Measurements from ENCODE around the gene NAPA. TPM values are rescaled to one million over a fixed set of nuclear protein-coding genes. Genes with fewer than 3 reads are reported as not detected.

Gene NAPA
- total and polyA plus RNA-seq, 2 of the 13 experiments (the other 11 are each of a cell fraction or from before 2014, with no cell fraction given) = 32.6 to 65.9 TPM

GRCh38 chr19:47444388-47444821 is 70.5 kb downstream of the NAPA start (continued):
- TF ChIP-seq SNAPC2 (CRISPR knock-in tag; IDR thresholded peaks at IDR 0.05) (no peak), ZNF737 (CRISPR knock-in tag; IDR thresholded peaks at IDR 0.05; ENCODE audit: borderline replicate concordance) (no peak), RXRA (CRISPR knock-in tag; IDR thresholded peaks at IDR 0.05) (no peak), ZNF563 (CRISPR knock-in tag; IDR thresholded peaks at IDR 0.05) (peak; percentile 45; the same call in 1 of the 2 replicates), REPIN1 (CRISPR knock-in tag; IDR thresholded peaks at IDR 0.05; ENCODE audit: borderline replicate concordance, low read depth) (no peak), ZNF775 (CRISPR knock-in tag; IDR thresholded peaks at IDR 0.05; ENCODE audit: borderline replicate concordance) (no peak), RARA (CRISPR knock-in tag; IDR thresholded peaks at IDR 0.05) (0 out of 2 replicates have a peak, but pooled peaks have one; percentile 41), ZNF296 (CRISPR knock-in tag; conservative IDR thresholded peaks at IDR 0.05) (0 out of 2 replicates have a peak, but pooled peaks have one; percentile 51), ZNF580 (CRISPR knock-in tag; IDR thresholded peaks at IDR 0.05; ENCODE audit: borderline replicate concordance, low read depth) (0 out of 2 replicates have a peak, but pooled peaks have one; percentile 32), ZNF780A (CRISPR knock-in tag; IDR thresholded peaks at IDR 0.05) (no peak), ZNF800 (CRISPR knock-in tag; IDR thresholded peaks at IDR 0.05) (no peak), DMTF1 (CRISPR knock-in tag; IDR thresholded peaks at IDR 0.05) (no peak), JUND (CRISPR knock-in tag; IDR thresholded peaks at IDR 0.05) (0 out of 2 replicates have a peak, but pooled peaks have one; percentile 20), ZSCAN9 (CRISPR knock-in tag; IDR thresholded peaks at IDR 0.05; ENCODE audit: borderline replicate concordance) (peak; percentile 53; the same call in 1 of the 2 replicates)
- TF ChIP-seq, protein P1, sequence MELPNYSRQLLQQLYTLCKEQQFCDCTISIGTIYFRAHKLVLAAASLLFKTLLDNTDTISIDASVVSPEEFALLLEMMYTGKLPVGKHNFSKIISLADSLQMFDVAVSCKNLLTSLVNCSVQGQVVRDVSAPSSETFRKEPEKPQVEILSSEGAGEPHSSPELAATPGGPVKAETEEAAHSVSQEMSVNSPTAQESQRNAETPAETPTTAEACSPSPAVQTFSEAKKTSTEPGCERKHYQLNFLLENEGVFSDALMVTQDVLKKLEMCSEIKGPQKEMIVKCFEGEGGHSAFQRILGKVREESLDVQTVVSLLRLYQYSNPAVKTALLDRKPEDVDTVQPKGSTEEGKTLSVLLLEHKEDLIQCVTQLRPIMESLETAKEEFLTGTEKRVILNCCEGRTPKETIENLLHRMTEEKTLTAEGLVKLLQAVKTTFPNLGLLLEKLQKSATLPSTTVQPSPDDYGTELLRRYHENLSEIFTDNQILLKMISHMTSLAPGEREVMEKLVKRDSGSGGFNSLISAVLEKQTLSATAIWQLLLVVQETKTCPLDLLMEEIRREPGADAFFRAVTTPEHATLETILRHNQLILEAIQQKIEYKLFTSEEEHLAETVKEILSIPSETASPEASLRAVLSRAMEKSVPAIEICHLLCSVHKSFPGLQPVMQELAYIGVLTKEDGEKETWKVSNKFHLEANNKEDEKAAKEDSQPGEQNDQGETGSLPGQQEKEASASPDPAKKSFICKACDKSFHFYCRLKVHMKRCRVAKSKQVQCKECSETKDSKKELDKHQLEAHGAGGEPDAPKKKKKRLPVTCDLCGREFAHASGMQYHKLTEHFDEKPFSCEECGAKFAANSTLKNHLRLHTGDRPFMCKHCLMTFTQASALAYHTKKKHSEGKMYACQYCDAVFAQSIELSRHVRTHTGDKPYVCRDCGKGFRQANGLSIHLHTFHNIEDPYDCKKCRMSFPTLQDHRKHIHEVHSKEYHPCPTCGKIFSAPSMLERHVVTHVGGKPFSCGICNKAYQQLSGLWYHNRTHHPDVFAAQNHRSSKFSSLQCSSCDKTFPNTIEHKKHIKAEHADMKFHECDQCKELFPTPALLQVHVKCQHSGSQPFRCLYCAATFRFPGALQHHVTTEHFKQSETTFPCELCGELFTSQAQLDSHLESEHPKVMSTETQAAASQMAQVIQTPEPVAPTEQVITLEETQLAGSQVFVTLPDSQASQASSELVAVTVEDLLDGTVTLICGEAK (IDR thresholded peaks at IDR 0.05) = no peak
- TF ChIP-seq, protein P1 (CRISPR knock-in tag; IDR thresholded peaks at IDR 0.05) = no peak
